ENCODE measurements around the gene CLK4.

CLK4 gene

GRCh38 chr5:178664141-178664540, 37.3 kb upstream of the CLK4 start:
- no peak for TF ChIP-seq CTCF (IDR thresholded peaks at IDR 0.05)
- Histone ChIP-seq H3K27me3 (no peaks in the 10 kb centered on the region), H3K36me3 (no peaks in the 10 kb centered on the region), H3K9me3 (no peaks in the 10 kb centered on the region), H3K27ac (no peak overlapping the region), H3K4me3 (ENCODE audit: low read depth in 1 of 2, low read length in 1 of 2) (no peak overlapping the region), H3K4me1 (ENCODE audit: control insufficient read depth in 1 of 2, insufficient read depth in 1 of 2, low read depth in 1 of 2, low read length in 1 of 2) (peaks cover 22 to 24% of the 10 kb centered on the region in 2 experiments)

GRCh38 chr5:178662541-178662860, 35.7 kb upstream of the CLK4 start:
- Histone ChIP-seq H3K36me3 (no peaks in the 10 kb centered on the region), H3K9me3 (no peaks in the 10 kb centered on the region), H3K4me3 (ENCODE audit: low read depth in 1 of 2, low read length in 1 of 2) (no peak overlapping the region), H3K4me1 (ENCODE audit: control insufficient read depth in 1 of 2, insufficient read depth in 1 of 2, low read depth in 1 of 2, low read length in 1 of 2) (peaks cover 6 to 7% of the 10 kb centered on the region in 2 experiments), H3K27me3 (peaks cover 9% of the 10 kb centered on the region), H3K27ac (no peak overlapping the region)
- no peak for TF ChIP-seq CTCF (IDR thresholded peaks at IDR 0.05)

GRCh38 chr5:178661836-178662540, 35.1 kb upstream of the CLK4 start:
- Histone ChIP-seq H3K27ac (no peak overlapping the region), H3K36me3 (no peaks in the 10 kb centered on the region)
- no peak for TF ChIP-seq CTCF (IDR thresholded peaks at IDR 0.05)

GRCh38 chr5:178651046-178651810, 24.4 kb upstream of the CLK4 start:
- H3K4me3 ChIP-seq (ENCODE audit: low read depth in 1 of 2, low read length in 1 of 2): no peak overlapping the region
- no peaks in the 10 kb centered on the region for H3K36me3 ChIP-seq
- no peaks in the 10 kb centered on the region for H3K9me3 ChIP-seq
- H3K27ac ChIP-seq: no peak overlapping the region
- peaks cover 9 to 11% of the 10 kb centered on the region in 2 experiments for H3K4me1 ChIP-seq (ENCODE audit: control insufficient read depth in 1 of 2, insufficient read depth in 1 of 2, low read depth in 1 of 2, low read length in 1 of 2)
- no peak for TF ChIP-seq CTCF (IDR thresholded peaks at IDR 0.05)
- peaks cover 8% of the 10 kb centered on the region for H3K27me3 ChIP-seq

More at GRCh38 chr5:178661836-178662540, 35.1 kb upstream of the CLK4 start:
- H3K4me3 ChIP-seq (ENCODE audit: low read depth in 1 of 2, low read length in 1 of 2): no peak overlapping the region
- peaks cover under 1 to 2% of the 10 kb centered on the region in 2 experiments for H3K4me1 ChIP-seq (ENCODE audit: control insufficient read depth in 1 of 2, insufficient read depth in 1 of 2, low read depth in 1 of 2, low read length in 1 of 2)
- H3K27me3 ChIP-seq: peaks cover 14% of the 10 kb centered on the region
- no peaks in the 10 kb centered on the region for H3K9me3 ChIP-seq

DNA sequence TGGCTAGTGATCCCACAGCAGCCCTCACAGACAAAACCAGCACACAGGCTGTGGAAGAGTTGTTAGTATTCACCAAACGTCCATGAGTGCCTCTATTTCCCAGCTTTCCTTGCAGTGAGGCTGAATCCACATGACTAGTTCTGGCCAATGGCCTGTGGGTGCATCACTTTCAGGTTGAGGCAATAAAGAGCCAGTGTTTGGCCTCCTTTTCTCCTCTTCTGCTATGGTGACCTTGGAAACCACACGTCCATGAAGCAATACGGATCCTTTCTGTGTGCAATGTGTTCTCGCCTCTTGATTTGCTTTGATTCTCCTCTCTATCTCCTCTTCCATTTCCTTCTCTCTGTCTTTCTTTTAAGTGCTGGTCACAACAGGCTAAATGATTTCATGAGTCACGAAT, 23.4 kb upstream of the CLK4 start:
- Histone ChIP-seq H3K4me3 (ENCODE audit: low read depth in 1 of 2, low read length in 1 of 2) (no peak overlapping the region), H3K9me3 (no peaks in the 10 kb centered on the region), H3K4me1 (ENCODE audit: control insufficient read depth in 1 of 2, insufficient read depth in 1 of 2, low read depth in 1 of 2, low read length in 1 of 2) (peaks cover 9 to 11% of the 10 kb centered on the region in 2 experiments), H3K27ac (peak overlapping the region; percentile 58), H3K36me3 (no peaks in the 10 kb centered on the region), H3K27me3 (peaks cover 3% of the 10 kb centered on the region)
- TF ChIP-seq CTCF (IDR thresholded peaks at IDR 0.05): no peak

All from neutrophil (primary cell).